Adrenal gland (tissue), 5 donors: ENCODE measurements around the gene SARS1.

ENCODE experiments used
- POLR2A ChIP-seq, 2 donors: fragments of 450-650 bp; IDR thresholded peaks; one replicate each; pipeline ENCODE4 v1.6.1; 2017; ENCODE audit warnings: antibody characterized with exemption in 2 of 2, mild to moderate bottlenecking in 2 of 2, moderate library complexity in 1 of 2
- TF ChIP-seq, protein P1 (sequence below), 6 experiments: fragments of 450-650 bp in 4 of 6; fragments of 200-600 bp in 2 of 6; sonication (generic) in 1 of 6; IDR thresholded peaks; 1 replicate in 5 of 6; 2 replicates in 1 of 6; pipeline versions ENCODE4 v1.5.1 to v1.8.0; 2016 to 2021; ENCODE audit warnings: antibody characterized with exemption in 6 of 6, mild to moderate bottlenecking in 2 of 6, moderate library complexity in 1 of 6
- donor health status: DM: no; HTN: no; CAD: no.

DNA sequence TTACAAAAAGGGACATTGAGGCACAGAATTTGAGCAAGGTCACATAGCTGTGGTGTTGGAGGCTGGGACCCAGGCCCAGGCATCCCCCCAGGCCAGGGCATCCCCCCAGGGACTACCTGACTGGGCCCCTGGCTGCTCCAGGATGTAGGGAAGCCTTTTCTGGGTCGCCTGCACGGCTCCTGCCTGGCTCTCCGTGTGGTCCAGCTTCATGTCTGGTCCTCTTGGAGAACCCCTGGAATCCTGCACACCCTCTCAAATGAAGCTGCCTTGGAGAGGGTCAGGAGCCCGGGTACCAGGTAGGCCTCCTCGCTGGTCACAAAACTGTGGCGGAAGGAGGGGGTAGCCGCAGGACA lies 34.7 kb downstream of the SARS1 start:
- TF ChIP-seq, protein P1, sequence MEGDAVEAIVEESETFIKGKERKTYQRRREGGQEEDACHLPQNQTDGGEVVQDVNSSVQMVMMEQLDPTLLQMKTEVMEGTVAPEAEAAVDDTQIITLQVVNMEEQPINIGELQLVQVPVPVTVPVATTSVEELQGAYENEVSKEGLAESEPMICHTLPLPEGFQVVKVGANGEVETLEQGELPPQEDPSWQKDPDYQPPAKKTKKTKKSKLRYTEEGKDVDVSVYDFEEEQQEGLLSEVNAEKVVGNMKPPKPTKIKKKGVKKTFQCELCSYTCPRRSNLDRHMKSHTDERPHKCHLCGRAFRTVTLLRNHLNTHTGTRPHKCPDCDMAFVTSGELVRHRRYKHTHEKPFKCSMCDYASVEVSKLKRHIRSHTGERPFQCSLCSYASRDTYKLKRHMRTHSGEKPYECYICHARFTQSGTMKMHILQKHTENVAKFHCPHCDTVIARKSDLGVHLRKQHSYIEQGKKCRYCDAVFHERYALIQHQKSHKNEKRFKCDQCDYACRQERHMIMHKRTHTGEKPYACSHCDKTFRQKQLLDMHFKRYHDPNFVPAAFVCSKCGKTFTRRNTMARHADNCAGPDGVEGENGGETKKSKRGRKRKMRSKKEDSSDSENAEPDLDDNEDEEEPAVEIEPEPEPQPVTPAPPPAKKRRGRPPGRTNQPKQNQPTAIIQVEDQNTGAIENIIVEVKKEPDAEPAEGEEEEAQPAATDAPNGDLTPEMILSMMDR (IDR thresholded peaks at IDR 0.05), result no peak
- TF ChIP-seq POLR2A (IDR thresholded peaks at IDR 0.05), result no peak
